Mesenchymal stem cell (in vitro differentiated cells and primary cell): ENCODE results near the gene AKAP13.

Experiments
- DNase-seq: peaks from one replicate; pipeline ENCODE4 v3.0.0-alpha.2; 2013
- H2AFZ ChIP-seq: one replicate; pipeline ENCODE4 v1.6.1; 2013; ENCODE audit warnings: low read depth, mild to moderate bottlenecking, control low read depth, inconsistent platforms, low read length, moderate library complexity
- H2AK5ac ChIP-seq: 2 replicates; pipeline ENCODE4 v1.6.1; 2013; ENCODE audit warnings: low read length, moderate library complexity, mild to moderate bottlenecking, inconsistent platforms; ENCODE audit not compliant: severe bottlenecking
- H2BK120ac ChIP-seq: one replicate; pipeline ENCODE4 v1.6.1; 2013; ENCODE audit warnings: low read depth, mild to moderate bottlenecking, inconsistent platforms, low read length, moderate library complexity
- H2BK12ac ChIP-seq, 2 experiments: one replicate each; pipeline ENCODE4 v1.6.1; 2013; ENCODE audit warnings: inconsistent platforms in 2 of 2, low read length in 2 of 2, mild to moderate bottlenecking in 2 of 2, moderate library complexity in 2 of 2, control low read depth in 1 of 2
- H2BK15ac ChIP-seq: one replicate; pipeline ENCODE4 v1.6.1; 2013; ENCODE audit warnings: mild to moderate bottlenecking, low read depth, inconsistent platforms; ENCODE audit not compliant: poor library complexity, severe bottlenecking
- H2BK5ac ChIP-seq: 2 replicates; pipeline ENCODE4 v1.6.1; 2013; ENCODE audit warnings: low read depth, mild to moderate bottlenecking, low read length, control low read depth, inconsistent platforms; ENCODE audit not compliant: poor library complexity, severe bottlenecking
- H3K14ac ChIP-seq, 2 experiments: one replicate each; pipeline ENCODE4 v1.6.1; 2013; ENCODE audit warnings: inconsistent platforms in 2 of 2, low read length in 2 of 2, control low read depth in 1 of 2, mild to moderate bottlenecking in 1 of 2, moderate library complexity in 1 of 2
- H3K18ac ChIP-seq, 2 experiments: one replicate each; pipeline ENCODE4 v1.6.1; 2013; ENCODE audit warnings: inconsistent platforms in 2 of 2, low read length in 2 of 2, control low read depth in 1 of 2, low read depth in 1 of 2, mild to moderate bottlenecking in 1 of 2
- H3K23ac ChIP-seq, 2 experiments: one replicate each; pipeline ENCODE4 v1.6.1; 2013; ENCODE audit warnings: inconsistent platforms in 2 of 2, low read length in 2 of 2, mild to moderate bottlenecking in 2 of 2, moderate library complexity in 2 of 2, control low read depth in 1 of 2
- H3K27ac ChIP-seq: 2 replicates; pipeline ENCODE4 v1.5.1; 2013; ENCODE audit warnings: mild to moderate bottlenecking, moderate library complexity, low read length, control low read depth, inconsistent platforms; ENCODE audit not compliant: poor library complexity, severe bottlenecking
- H3K27me3 ChIP-seq, 2 experiments: 2 replicates each; pipeline versions ENCODE4 v1.6.1 to v1.7.0; 2013; ENCODE audit warnings: low read length in 2 of 2, mild to moderate bottlenecking in 2 of 2, moderate library complexity in 2 of 2, control low read depth in 1 of 2, inconsistent platforms in 1 of 2; ENCODE audit not compliant: control insufficient read depth in 1 of 2, insufficient read depth in 1 of 2
- H3K36me3 ChIP-seq, 2 experiments: 2 replicates each; pipeline versions ENCODE4 v1.6.1 to v1.7.0; 2013; ENCODE audit warnings: low read length in 2 of 2, control low read depth in 1 of 2, inconsistent platforms in 1 of 2, low read depth in 1 of 2, mild to moderate bottlenecking in 1 of 2; ENCODE audit not compliant: insufficient read depth in 2 of 2, control insufficient read depth in 1 of 2
- H3K4ac ChIP-seq, 2 experiments: one replicate each; pipeline ENCODE4 v1.6.1; 2013; ENCODE audit warnings: inconsistent platforms in 2 of 2, low read length in 2 of 2, mild to moderate bottlenecking in 2 of 2, moderate library complexity in 2 of 2, control low read depth in 1 of 2, low read depth in 1 of 2
- H3K4me1 ChIP-seq: 2 replicates; pipeline ENCODE4 v1.6.1; 2013; ENCODE audit warnings: low read depth, low read length, control low read depth; ENCODE audit not compliant: control insufficient read depth, insufficient read depth
- H3K4me2 ChIP-seq: 2 replicates; pipeline ENCODE4 v1.6.1; 2013; ENCODE audit warnings: low read length, mild to moderate bottlenecking, inconsistent platforms; ENCODE audit not compliant: poor library complexity, severe bottlenecking
- H3K4me3 ChIP-seq, 2 experiments: 2 replicates each; pipeline versions ENCODE4 v1.5.1 to v1.7.0; 2013; ENCODE audit warnings: low read length in 2 of 2, mild to moderate bottlenecking in 2 of 2, control low read depth in 1 of 2, low read depth in 1 of 2; ENCODE audit not compliant: insufficient read depth in 1 of 2
- H3K79me1 ChIP-seq: replicated peaks from 2 replicates; pipeline ENCODE4 v1.6.1; 2013; ENCODE audit warnings: mild to moderate bottlenecking, control low read depth, low read length, inconsistent platforms; ENCODE audit not compliant: poor library complexity, severe bottlenecking
- H3K9ac ChIP-seq: 2 replicates; pipeline ENCODE4 v1.7.0; 2013; ENCODE audit warnings: mild to moderate bottlenecking, low read length, moderate library complexity
- H3K9me3 ChIP-seq: 2 replicates; pipeline ENCODE4 v1.7.0; 2013; ENCODE audit warnings: mild to moderate bottlenecking, low read length; ENCODE audit not compliant: control insufficient read depth
- H4K8ac ChIP-seq: one replicate; pipeline ENCODE4 v1.6.1; 2013; ENCODE audit warnings: inconsistent platforms, mild to moderate bottlenecking, low read length, moderate library complexity
- H4K91ac ChIP-seq: one replicate; pipeline ENCODE4 v1.6.1; 2013; ENCODE audit warnings: mild to moderate bottlenecking, low read length, inconsistent platforms
- WGBS: methylation state at CpG from one replicate; pipeline ENCODE4 v1.1.7; 2013; ENCODE audit warnings: mixed read lengths; 5-methylcytosine and 5-hydroxymethylcytosine counted together

The AKAP13 gene

GRCh38 chr15:85710340-85710842, 330.0 kb downstream of the AKAP13 start:
- Histone ChIP-seq H2AK5ac (no peak overlapping the region), H3K79me1 (peaks cover 17% of the 10 kb centered on the region), H2AFZ (no peak overlapping the region), H3K4me1 (peaks cover 2% of the 10 kb centered on the region), H3K36me3 (peaks cover 15 to 72% of the 10 kb centered on the region in 2 experiments), H2BK12ac (no peak overlapping the region), H3K23ac (no peak overlapping the region), H2BK15ac (no peak overlapping the region), H3K14ac (no peak overlapping the region), H2BK120ac (no peak overlapping the region), H3K9ac (no peak overlapping the region), H4K91ac (no peak overlapping the region), H3K27ac (no peak overlapping the region), H4K8ac (no peak overlapping the region), H3K4me2 (no peak overlapping the region), H3K4me3 (no peak overlapping the region), H3K18ac (no peak overlapping the region), H3K27me3 (no peaks in the 10 kb centered on the region), H2BK5ac (no peak overlapping the region), H3K4ac (no peak overlapping the region), H3K9me3 (no peaks in the 10 kb centered on the region)
- no peak for DNase-seq
- 96% methylated on average over 5 of the region's 7 CpGs for WGBS

- 94% methylated on average over 7 of the region's 7 CpGs for WGBS
- H3K23ac ChIP-seq = no peak overlapping the region
- no peak overlapping the region for H3K18ac ChIP-seq
Measured at GRCh38 chr15:85711580-85712192, 331.3 kb downstream of the AKAP13 start.

GRCh38 chr15:85716261-85716660, 335.9 kb downstream of the AKAP13 start:
- Histone ChIP-seq H2BK120ac (no peak overlapping the region), H3K9ac (no peak overlapping the region), H4K91ac (no peak overlapping the region), H3K27ac (no peak overlapping the region), H3K4me1 (no peaks in the 10 kb centered on the region), H3K14ac (no peak overlapping the region), H3K23ac (no peak overlapping the region), H2AK5ac (no peak overlapping the region), H2BK15ac (no peak overlapping the region), H3K27me3 (no peaks in the 10 kb centered on the region), H2AFZ (no peak overlapping the region), H3K36me3 (peaks cover 18 to 94% of the 10 kb centered on the region in 2 experiments), H3K4me3 (no peak overlapping the region), H2BK12ac (no peak overlapping the region), H4K8ac (no peak overlapping the region), H3K9me3 (no peaks in the 10 kb centered on the region), H2BK5ac (no peak overlapping the region), H3K79me1 (peaks cover 12% of the 10 kb centered on the region), H3K4ac (no peak overlapping the region), H3K18ac (no peak overlapping the region), H3K4me2 (no peak overlapping the region)
- WGBS = 100% methylated on average over 3 of the region's 3 CpGs
- DNase-seq = no peak

More at GRCh38 chr15:85711580-85712192, 331.3 kb downstream of the AKAP13 start:
- no peak overlapping the region for H2BK120ac ChIP-seq
- H2BK12ac ChIP-seq = no peak overlapping the region
- no peak overlapping the region for H4K8ac ChIP-seq
- no peak overlapping the region for H2BK5ac ChIP-seq
- DNase-seq = no peak
- H3K14ac ChIP-seq = no peak overlapping the region
- no peak overlapping the region for H3K9ac ChIP-seq
- H3K4ac ChIP-seq = no peak overlapping the region
- peaks cover 14% of the 10 kb centered on the region for H3K79me1 ChIP-seq
- H3K9me3 ChIP-seq = no peaks in the 10 kb centered on the region
- H3K4me1 ChIP-seq = peaks cover 2% of the 10 kb centered on the region
- no peak overlapping the region for H4K91ac ChIP-seq
- no peak overlapping the region for H2AK5ac ChIP-seq
- no peak overlapping the region for H2AFZ ChIP-seq
- no peak overlapping the region for H3K4me2 ChIP-seq
- no peak overlapping the region for H2BK15ac ChIP-seq
- H3K36me3 ChIP-seq = peaks cover 18 to 78% of the 10 kb centered on the region in 2 experiments
- no peak overlapping the region for H3K27ac ChIP-seq
- no peak overlapping the region for H3K4me3 ChIP-seq
- H3K27me3 ChIP-seq = no peaks in the 10 kb centered on the region

- WGBS = 92% methylated on average over 2 of the region's 2 CpGs
- Histone ChIP-seq H3K18ac (no peak overlapping the region), H2BK120ac (no peak overlapping the region), H4K8ac (no peak overlapping the region), H3K36me3 (peaks cover 13 to 94% of the 10 kb centered on the region in 2 experiments), H2BK12ac (no peak overlapping the region), H2BK5ac (no peak overlapping the region), H3K79me1 (peaks cover 7% of the 10 kb centered on the region), H3K9me3 (no peaks in the 10 kb centered on the region), H2AK5ac (no peak overlapping the region), H2AFZ (no peak overlapping the region), H3K4me2 (no peak overlapping the region), H3K4ac (no peak overlapping the region), H3K4me1 (no peaks in the 10 kb centered on the region), H3K14ac (no peak overlapping the region), H4K91ac (no peak overlapping the region), H3K4me3 (no peak overlapping the region), H3K27ac (no peak overlapping the region), H3K27me3 (no peaks in the 10 kb centered on the region), H3K9ac (no peak overlapping the region), H2BK15ac (no peak overlapping the region), H3K23ac (no peak overlapping the region)
- DNase-seq = no peak
Measured at GRCh38 chr15:85717212-85717611, 336.8 kb downstream of the AKAP13 start.
